Colon (tissue), 2 donors: ENCODE results near the gene C1QTNF5.

ENCODE experiments used
- FAIRE-seq: peaks from 2 replicates; lab custom pipeline; 2012; peaks lifted over from hg19 to GRCh38; lab: Jason Lieb, UNC
- donor health status: control.
- donor health status: control.

C1QTNF5 gene

DNA sequence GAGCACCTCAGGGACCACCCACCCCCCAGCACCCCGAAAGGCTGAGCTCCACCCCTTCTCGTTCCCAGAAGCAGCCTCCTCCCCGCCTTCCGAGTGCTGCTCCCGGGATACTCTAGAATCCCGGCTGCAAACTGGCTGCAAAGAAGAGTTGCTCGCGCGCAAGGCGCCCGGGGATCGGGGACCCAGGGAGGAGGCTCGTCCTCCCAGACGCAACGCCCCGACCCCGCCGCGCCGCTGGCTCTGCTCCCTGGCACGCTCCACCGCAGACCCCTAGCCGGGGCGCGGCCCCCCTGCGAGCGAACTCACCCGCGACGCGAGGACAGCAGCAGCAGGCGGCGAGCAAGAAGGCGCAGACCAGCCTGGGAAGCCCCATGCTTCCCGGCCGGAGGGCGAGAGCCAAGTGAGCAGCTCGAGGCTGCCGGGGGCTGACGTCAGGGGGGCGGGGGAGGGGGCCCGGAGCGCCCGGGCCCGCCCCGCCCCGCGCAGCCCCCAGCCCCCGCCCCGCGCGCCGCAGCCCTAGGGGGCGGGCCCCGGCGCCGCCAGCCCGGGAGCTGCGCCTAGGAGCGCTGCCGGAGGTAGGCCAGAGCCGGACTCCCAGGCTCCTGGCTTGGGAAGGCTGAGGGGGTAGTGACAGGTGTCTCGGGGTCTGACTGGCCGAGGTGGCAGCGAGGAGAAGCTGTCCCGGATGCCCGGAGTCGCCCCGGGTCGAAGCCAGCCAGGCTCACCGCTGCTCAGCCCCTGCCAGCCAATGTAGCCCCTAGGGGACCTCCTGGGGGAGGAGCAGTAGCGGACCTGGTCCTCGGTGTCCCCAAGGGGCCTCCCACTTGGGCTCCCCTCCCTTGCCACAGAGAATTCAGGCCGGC lies 23.7 kb downstream of the C1QTNF5 start, which contains the start of gene MCAM:
Gene MCAM, minus strand, starts transcription at position 402 of the 863 bp plus-strand sequence. Its CDS starts 29 bp downstream, at position 373.
- FAIRE-seq, result no peak

DNA sequence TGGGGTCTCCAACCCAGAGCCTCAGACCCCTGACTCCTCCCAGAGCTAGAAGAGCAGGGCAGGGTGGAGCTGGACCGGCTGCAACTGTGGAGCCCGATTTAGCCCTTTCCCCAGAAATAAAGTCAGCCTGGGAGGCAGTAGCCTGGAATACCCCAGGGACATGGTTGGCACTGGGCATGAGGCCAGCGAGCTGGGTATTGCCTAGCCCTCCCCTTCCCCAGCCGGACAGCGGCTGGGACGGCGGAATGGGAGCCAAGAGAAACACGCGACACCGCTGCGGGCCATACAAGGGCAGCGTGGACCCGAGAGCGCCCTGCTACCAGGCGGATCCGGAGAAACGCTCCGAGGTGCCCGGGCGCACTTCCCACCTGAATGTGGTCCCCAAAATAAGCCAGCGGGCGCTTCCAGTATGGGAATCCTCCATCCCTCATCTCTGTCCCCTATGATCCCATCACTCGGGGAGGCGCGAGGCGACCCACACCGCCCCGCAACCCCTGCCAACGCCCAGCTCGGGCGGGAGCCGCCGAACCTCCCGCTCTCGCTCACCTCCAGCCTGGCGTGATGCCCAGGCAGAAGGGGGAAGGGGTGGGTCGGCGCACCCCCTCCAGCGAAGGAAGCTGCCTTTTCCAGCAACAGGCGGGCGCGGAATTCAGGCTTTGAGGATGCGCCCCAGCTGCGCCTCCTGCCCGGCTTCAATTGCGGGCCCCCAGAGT lies 24.5 kb downstream of the C1QTNF5 start:
- FAIRE-seq, result no peak

DNA sequence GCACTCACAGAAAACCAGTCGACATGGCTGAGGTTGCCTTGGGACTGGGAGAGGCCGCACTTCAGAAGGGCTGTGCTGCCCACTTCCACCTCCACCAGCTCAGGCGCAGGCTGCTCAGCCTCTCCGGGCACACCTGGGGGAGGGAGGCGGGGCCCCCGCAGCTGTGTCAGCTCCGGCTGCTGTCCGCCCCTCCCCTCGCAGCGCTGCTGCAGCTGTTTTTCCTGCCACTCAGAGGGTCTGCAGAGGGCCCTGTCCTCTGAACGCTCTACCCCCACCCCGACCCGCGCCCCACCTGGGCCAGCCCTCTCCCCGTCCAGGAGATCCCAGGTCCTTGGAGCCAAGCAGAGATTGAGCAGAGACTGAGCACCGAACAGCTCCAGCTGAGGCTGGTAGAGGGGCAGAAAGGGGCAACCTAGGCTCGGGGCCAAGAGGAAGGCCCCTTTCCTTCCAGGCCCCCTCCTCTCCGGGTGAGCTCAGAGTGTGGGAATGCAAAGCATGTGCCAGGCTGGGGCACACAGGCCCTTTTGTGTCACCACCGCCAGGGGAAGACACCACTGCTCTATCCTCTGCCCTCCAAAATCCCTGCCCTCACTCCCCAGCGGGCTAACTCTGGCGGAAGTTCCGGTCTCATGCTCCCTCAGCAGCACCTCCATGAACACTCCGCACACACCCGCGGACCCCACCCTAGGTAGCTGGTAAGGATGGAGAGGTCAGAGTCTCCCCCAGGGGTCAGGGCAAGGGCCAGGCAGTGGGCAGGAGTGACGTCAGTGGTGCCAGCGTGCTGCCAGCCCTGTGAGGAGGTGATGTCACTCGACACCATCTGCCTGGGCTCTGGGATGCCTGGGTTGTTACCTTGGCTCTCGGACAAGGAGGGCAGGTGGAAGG lies 25.3 kb downstream of the C1QTNF5 start:
- no peak for FAIRE-seq

DNA sequence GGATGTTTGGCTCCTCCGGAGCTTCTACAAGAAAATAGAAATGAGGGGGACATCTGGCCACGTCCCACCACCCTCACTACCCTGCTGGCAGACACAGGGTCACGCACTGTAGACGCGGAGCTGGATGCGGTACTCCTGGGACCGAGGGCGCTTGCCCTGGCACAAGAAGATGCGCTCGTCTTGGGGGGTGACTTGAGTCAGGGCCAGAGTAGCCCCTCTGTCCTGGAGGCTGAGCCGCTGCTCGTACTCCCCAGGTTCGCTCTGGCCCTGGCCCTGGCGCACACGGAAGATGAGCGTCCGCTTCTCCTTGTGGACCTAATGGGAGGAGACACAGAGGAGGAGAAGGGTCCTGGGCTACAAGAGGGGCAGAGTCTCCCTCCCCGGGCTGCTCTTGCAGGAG lies 26.0 kb downstream of the C1QTNF5 start:
- FAIRE-seq, result no peak

GRCh38 chr11:119310682-119311052 lies 30.0 kb downstream of the C1QTNF5 start:
- no peak for FAIRE-seq

GRCh38 chr11:119309953-119310681 lies 30.6 kb downstream of the C1QTNF5 start:
- no peak for FAIRE-seq

DNA sequence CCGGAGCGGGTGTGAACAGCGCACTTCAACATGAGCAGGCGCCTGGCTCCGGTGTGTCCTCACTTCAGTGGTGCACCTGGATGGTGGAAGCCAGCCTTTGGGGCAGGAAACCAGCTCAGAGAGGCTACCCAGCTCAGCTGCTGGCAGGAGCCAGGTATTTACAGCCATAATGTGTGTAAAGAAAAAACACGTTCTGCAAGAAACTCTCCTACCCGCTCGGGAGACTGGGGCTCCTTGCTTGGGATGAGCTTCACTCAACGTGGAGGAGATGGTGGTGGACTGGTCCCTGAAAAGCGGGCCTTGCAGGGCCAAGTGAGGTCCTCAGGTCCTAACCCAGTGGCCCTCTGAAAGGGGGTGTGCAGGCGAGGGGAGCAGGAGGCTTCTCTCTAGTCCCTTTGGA lies 31.3 kb downstream of the C1QTNF5 start:
- no peak for FAIRE-seq

GRCh38 chr11:119307974-119308373 lies 32.7 kb downstream of the C1QTNF5 start:
- no peak for FAIRE-seq

- no peak for FAIRE-seq
Measured at GRCh38 chr11:119307219-119307618, 33.5 kb downstream of the C1QTNF5 start.

DNA sequence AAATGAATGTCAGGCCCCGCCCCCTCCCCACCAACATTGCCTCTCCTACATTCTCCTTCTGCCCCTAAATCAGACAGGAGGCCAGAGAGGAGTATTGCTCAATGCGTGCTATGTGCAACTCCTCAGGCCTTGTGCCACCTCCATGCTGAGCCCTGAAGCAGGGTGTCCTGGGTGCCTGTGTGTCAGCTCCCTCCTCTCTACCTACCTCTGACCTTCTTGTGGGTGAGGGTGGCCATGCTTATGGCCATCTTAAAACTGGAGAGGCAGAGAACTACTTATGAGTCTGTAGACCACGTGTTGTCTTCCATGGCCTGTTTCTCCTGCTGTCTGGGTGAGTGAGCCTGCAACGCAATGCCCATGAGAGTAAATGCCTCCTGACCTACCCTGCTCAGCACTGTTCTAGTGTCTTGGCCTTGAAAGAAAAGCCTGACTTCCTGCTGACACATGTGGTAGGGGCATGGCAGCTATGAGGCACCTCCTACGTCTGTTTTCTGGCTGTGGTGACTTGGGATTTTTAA lies 34.3 kb downstream of the C1QTNF5 start:
- no peak for FAIRE-seq

DNA sequence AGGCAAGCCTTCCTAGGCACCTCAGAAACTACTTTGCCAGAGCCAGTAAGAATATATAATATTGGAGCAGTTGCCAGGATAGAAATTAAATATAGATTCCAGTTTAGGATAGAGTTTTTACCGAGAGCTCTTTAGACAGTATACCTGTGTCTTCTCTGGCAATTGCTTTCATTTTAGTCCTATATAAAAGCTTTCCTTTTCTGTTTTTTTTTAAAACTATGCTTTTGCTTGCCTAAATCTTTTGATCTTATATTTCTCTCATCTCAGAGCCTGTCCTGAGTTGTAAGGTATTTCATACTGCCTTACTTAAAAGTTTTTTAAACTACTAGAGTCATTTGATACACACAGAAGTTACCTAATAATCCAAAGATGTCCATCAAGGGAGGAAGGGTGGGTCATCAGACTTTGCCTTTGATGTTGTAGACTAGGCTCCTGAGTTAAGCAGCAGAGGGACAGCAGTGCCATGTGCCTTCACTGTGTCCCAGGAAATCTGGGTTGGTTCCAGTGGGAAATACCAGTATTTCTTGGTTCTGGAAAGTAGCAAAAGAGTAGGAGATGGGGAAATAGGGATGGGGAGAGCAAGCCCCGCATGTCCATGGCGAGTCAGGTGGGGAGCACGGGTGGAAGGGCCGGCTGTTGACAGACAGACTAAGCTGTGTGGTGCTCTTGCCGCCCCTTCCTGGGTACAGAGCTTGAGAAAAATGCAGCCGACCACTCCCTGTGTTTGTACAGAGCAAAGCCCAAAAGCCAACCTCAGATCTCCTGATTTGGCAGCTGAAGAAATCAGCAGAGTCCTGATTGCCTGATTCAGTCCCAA lies 34.9 kb downstream of the C1QTNF5 start:
- FAIRE-seq, result no peak

GRCh38 chr11:119303227-119303718 lies 37.4 kb downstream of the C1QTNF5 start:
- FAIRE-seq, result no peak

DNA sequence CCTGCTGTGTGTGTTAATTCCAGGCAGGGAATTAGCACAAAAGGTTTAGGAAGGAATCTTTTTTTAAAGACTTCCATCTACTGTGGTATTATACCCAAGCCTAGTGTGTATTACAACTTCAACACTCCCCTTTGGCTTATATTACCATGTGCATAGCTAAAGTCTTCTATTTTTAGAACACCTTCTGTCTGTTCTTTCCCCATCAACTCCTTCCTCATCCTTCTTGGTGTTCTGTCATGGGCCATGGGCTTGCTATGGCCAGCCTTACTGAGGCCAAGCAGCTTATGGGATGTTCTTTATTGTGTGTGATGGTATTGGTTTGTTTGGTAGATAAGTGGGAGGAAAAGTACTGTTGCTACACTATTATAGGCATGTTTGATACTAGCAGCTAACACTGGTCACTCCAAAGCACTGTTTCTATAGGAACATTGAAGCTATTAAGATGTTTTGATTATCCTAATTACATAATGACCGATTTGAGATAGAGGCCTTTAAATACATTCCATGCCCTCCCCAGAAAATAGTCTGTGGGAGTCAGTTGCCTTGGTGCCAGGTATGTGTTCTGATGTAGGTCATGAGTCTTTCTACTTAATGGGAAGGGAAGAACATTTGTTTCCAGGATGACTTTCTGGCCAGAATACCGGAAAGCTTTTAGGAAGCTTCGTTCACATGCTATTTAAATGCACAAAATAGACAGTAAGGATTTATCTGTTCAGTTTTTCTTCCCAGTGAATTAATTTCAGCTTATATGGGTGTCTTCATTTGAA lies 40.3 kb downstream of the C1QTNF5 start:
- no peak for FAIRE-seq

GRCh38 chr11:119299416-119299815 lies 41.3 kb downstream of the C1QTNF5 start:
- no peak for FAIRE-seq

- no peak for FAIRE-seq
Measured at GRCh38 chr11:119298726-119299125, 42.0 kb downstream of the C1QTNF5 start.

DNA sequence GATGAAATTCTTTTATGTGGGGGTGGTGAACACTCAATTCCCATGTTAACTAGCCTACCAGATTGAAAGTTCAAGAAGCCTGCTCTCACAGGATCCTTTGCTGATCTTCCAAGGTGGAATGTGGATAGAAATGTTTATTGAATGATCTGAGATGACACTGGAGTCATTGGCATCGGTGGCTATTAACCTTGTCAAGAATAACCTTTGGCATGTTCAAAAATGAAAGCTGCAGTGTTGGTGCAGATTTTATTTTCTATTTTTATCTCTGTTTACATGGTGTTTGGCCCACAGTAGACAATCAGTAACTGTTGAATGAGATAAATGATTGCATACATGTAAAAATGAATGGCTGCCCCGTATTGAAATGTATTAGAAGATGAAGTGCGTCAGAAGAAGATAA lies 42.7 kb downstream of the C1QTNF5 start:
- no peak for FAIRE-seq

DNA sequence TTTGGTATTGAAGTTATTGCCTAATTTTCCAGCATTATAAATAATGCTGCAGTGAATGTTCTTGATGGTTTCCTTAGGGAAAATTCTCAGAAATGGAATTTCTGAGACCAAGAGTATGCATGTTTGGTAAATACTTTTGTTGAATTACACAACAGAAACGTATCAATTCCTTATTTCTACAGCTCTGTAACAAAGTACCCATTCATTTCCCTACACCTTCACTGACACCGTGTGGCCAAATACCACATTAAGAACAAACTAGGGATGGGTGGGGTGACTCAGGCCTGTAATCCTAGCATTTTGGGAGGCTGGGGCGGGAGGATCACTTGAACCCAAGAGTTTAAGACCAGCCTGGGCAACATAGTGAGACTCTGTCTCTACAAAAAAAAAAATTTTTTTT lies 45.5 kb downstream of the C1QTNF5 start:
- no peak for FAIRE-seq

GRCh38 chr11:119293461-119293860 lies 47.2 kb downstream of the C1QTNF5 start:
- FAIRE-seq, result no peak

GRCh38 chr11:119290894-119291497 lies 49.7 kb downstream of the C1QTNF5 start:
- no peak for FAIRE-seq
